ENCODE results near the gene SPART.

Gene SPART

DNA sequence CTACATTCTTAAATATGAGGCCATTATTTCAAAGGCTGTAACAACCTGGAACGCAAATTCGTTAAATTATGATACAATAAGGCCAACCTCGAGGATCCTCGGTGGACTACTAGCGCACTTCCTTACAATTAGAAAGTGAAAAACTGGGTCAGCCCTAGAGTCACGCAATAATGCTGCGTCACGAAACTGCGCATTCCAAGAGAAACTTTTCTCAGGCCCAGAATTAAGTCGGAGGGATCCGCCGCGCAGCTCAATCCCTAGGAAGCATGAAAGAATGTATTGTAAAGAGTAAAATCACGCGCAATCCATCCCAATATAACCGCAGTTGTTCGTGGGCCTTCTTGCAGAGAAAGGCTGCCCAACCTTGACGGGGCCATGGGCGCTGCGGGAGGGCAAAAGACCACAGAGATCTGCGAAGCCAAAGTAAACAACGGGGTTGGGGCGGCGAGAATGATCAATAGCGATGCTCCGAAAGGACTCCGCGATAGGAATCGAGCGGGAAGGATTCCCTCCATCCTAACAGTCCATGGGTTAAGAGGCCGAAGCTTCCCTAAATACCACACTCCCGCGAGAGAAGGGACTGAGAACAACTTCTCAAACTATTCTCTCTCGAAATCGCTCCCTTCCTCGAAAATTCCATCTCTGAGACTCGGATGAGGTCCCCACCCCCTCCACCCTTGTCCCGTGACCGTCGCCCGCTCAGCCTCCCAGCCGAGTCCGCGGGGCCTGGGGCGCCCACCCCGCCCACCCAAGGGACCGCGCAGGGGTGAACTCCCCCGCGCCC, 564 bp downstream of the SPART start:
- TF ChIP-seq, protein P1, sequence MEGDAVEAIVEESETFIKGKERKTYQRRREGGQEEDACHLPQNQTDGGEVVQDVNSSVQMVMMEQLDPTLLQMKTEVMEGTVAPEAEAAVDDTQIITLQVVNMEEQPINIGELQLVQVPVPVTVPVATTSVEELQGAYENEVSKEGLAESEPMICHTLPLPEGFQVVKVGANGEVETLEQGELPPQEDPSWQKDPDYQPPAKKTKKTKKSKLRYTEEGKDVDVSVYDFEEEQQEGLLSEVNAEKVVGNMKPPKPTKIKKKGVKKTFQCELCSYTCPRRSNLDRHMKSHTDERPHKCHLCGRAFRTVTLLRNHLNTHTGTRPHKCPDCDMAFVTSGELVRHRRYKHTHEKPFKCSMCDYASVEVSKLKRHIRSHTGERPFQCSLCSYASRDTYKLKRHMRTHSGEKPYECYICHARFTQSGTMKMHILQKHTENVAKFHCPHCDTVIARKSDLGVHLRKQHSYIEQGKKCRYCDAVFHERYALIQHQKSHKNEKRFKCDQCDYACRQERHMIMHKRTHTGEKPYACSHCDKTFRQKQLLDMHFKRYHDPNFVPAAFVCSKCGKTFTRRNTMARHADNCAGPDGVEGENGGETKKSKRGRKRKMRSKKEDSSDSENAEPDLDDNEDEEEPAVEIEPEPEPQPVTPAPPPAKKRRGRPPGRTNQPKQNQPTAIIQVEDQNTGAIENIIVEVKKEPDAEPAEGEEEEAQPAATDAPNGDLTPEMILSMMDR (IDR thresholded peaks at IDR 0.05; ENCODE audit: control extremely low read depth, extremely low read depth, low read depth, missing control alignments) = no peak
- POLR2A ChIA-PET = no interaction called here
- CTCF ChIA-PET = interaction anchor here (0.9 to 4.4 kb wide), 8 partner anchors 9 to 391 kb away, joined by 3 to 21 read pairs (median 4); no protein-coding TSS in a partner anchor
- DNase-seq (ENCODE audit: extremely low spot score) = peak; percentile 18

DNA sequence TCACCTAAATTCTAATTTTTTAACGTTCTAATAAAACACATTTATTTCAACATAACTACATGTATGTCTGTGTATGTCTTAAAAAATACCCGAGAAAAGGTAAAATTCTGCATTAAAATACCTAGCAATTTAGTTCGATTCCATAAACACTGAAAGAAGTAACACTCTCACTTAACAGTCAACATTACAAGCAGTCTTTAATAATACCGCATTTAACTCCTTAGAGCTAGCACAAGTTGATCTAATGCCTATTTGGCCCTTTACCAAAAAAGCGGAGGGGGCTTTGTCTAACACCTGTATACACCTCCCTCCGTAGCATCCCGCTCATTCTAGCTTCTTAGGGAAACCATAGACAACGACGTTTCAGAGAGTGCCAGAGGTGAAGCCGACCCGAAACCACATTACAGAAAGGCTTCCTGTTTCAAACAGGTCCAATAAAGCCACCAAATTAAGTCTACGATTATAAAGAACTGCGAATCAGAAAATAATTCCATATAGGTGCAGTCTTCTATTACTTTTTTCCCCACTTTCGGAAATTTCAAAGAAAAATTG, 1.2 kb downstream of the SPART start:
- POLR2A ChIA-PET = no interaction called here
- no peak for DNase-seq (ENCODE audit: extremely low spot score)
- CTCF ChIA-PET = interaction anchor here (1.1 to 4.4 kb wide), 5 partner anchors 16 to 392 kb away, joined by 3 to 21 read pairs (median 4); no protein-coding TSS in a partner anchor
- TF ChIP-seq, protein P1 (IDR thresholded peaks at IDR 0.05; ENCODE audit: control extremely low read depth, extremely low read depth, low read depth, missing control alignments) = no peak

DNA sequence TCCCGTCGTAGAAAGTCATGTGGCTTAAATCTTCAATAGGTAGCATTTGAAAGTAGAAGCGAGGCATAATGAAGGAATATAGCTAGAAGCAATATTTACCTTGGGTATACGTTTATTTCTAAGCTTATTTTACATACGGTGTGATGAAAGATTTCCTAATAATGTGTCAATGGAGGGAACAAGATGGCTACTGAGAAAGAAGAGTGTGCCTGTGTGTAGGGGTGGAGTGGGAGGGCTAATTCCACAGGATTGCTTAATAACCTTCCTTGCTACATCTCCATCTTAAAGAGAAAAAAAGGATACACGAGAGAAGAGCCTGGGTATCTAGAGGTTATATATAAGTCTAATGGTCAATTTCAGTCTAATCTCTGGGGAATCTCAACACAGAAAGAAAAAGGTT, 2.0 kb downstream of the SPART start:
- ChIA-PET POLR2A (no interaction called here), CTCF (interaction anchor here (0.9 to 4.4 kb wide), 4 partner anchors 9 to 392 kb away, joined by 3 to 21 read pairs (median 4); no protein-coding TSS in a partner anchor)
- TF ChIP-seq, protein P1 (IDR thresholded peaks at IDR 0.05; ENCODE audit: control extremely low read depth, extremely low read depth, low read depth, missing control alignments) = no peak
- no peak for DNase-seq (ENCODE audit: extremely low spot score)

- DNase-seq (ENCODE audit: extremely low spot score) = no peak
- CTCF ChIA-PET = interaction anchor here (0.9 to 1.5 kb wide), 3 partner anchors 9 to 39 kb away, joined by 3 to 4 read pairs (median 3); no protein-coding TSS in a partner anchor
- POLR2A ChIA-PET = no interaction called here
- TF ChIP-seq, protein P1 (IDR thresholded peaks at IDR 0.05; ENCODE audit: control extremely low read depth, extremely low read depth, low read depth, missing control alignments) = no peak
These were observed 2.4 kb downstream of the SPART start for GRCh38 chr13:36343766-36344165.

DNA sequence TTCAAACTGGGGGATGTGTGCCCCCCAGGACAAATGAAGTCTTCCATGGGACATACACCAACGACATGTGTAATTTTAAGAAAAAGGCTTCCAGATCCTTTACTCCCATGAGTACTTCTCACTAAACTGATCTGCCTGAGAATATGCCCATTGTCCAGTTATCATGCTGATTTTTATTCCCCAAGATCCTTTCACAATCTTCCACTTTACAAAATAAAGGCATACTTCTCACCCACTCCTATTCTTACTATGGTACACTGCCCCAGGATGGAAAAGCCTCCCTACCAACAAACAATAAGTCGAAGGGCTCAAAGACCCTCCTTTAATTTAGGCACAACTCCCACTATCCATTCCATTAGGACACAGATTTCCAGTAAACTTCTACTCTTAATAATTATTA, 3.5 kb downstream of the SPART start:
- no peak for DNase-seq (ENCODE audit: extremely low spot score)
- ChIA-PET CTCF (no interaction called here), POLR2A (no interaction called here)
- TF ChIP-seq, protein P1 (IDR thresholded peaks at IDR 0.05; ENCODE audit: control extremely low read depth, extremely low read depth, low read depth, missing control alignments) = no peak

DNA sequence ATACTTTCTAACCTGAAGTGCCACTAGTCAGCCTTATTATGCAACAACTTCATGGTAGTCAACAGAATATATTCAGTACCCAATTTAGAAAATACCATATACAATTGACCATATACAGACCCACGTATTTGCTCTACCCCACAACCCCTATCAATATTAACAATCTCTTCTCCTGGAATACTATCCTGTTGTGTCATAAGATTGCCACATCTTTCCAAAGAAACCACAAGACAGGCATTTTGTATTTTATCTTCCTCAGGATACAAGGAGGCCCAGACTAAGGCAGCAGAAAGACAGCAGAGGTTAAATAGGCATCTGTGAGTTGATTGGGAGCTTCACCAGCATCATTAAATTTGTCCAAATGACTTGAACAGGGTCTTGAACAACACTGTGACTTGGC, 4.5 kb downstream of the SPART start:
- no peak for DNase-seq (ENCODE audit: extremely low spot score)
- TF ChIP-seq, protein P1 (IDR thresholded peaks at IDR 0.05; ENCODE audit: control extremely low read depth, extremely low read depth, low read depth, missing control alignments) = no peak
- CTCF ChIA-PET = interaction anchor here (1.0 to 1.2 kb wide), 2 partner anchors 9 to 657 kb away, joined by 3 read pairs; partner anchors contain the start of gene ALG5
- POLR2A ChIA-PET = no interaction called here

All from GM10248 (cell line).